Cardiac muscle cell (in vitro differentiated cells and primary cell): ENCODE results near the gene LDLRAD4. TPM values are rescaled to one million over a fixed set of nuclear protein-coding genes. Genes with fewer than 3 reads are reported as not detected.

Experiments used
- DNase-seq, 2 donors: peaks; one replicate each; pipeline versions ENCODE4 v3.0.0 to v3.0.0-alpha.2; 2010 to 2017; ENCODE audit warnings: low read depth in 1 of 2, low spot score in 1 of 2
- H3K27ac ChIP-seq: fragments of 200-600 bp; sonication (generic); 2 replicates; pipeline ENCODE4 v1.5.1; 2016
- H3K27me3 ChIP-seq: fragments of 200-600 bp; sonication (generic); 2 replicates; pipeline ENCODE4 v1.6.0; 2016; ENCODE audit warnings: control low read depth
- H3K36me3 ChIP-seq: fragments of 200-600 bp; sonication (generic); 2 replicates; pipeline ENCODE4 v1.5.1; 2016; ENCODE audit warnings: control low read depth
- H3K4me1 ChIP-seq: fragments of 200-600 bp; sonication (generic); 2 replicates; pipeline ENCODE4 v1.8.1; 2017; ENCODE audit warnings: low read depth, mild to moderate bottlenecking, mixed run types
- H3K4me3 ChIP-seq: fragments of 200-600 bp; sonication (generic); 2 replicates; pipeline ENCODE4 v1.5.1; 2016; ENCODE audit warnings: mild to moderate bottlenecking
- H3K9me3 ChIP-seq: fragments of 200-600 bp; sonication (generic); 2 replicates; pipeline ENCODE4 v1.5.1; 2017; ENCODE audit warnings: low read depth, mild to moderate bottlenecking, control low read depth
- CTCF ChIP-seq: IDR thresholded peaks from 2 replicates; pipeline ENCODE4 v1.5.1; 2012; ENCODE audit warnings: low read depth, mild to moderate bottlenecking, low read length
- polyA plus RNA-seq: library from polyadenylated mRNA; unstranded; fragments of >200 nt; fragmentation: Nextera tagmentation; extraction: Ambion mirVana; gene quantifications from 2 replicates; pipeline ENCODE4 v1.2.1, GENCODE V29; 2016
- total RNA-seq: library from RNA; depleted of rRNA; stranded (reverse); fragments of >200 nt; gene quantifications from 2 replicates; pipeline ENCODE4 v1.2.3, GENCODE V29; 2016

LDLRAD4 gene
- total and polyA plus RNA-seq, 2 experiments from 2014 or later = 10.5 to 11.5 TPM

GRCh38 chr18:13439461-13439860 is 220.9 kb downstream of the LDLRAD4 start:
- H3K27ac ChIP-seq = no peak overlapping the region
- no peaks in the 10 kb centered on the region for H3K36me3 ChIP-seq
- H3K4me3 ChIP-seq = no peak overlapping the region
- no peaks in the 10 kb centered on the region for H3K9me3 ChIP-seq
- DNase-seq = no peak
- no peak for TF ChIP-seq CTCF
- no peaks in the 10 kb centered on the region for H3K27me3 ChIP-seq
- no peaks in the 10 kb centered on the region for H3K4me1 ChIP-seq

- Histone ChIP-seq H3K4me1 (no peaks in the 10 kb centered on the region), H3K27me3 (no peaks in the 10 kb centered on the region), H3K9me3 (no peaks in the 10 kb centered on the region), H3K27ac (no peak overlapping the region), H3K36me3 (no peaks in the 10 kb centered on the region), H3K4me3 (no peak overlapping the region)
- TF ChIP-seq CTCF = no peak
- DNase-seq = no peak
Measured at GRCh38 chr18:13440277-13441248, 222.0 kb downstream of the LDLRAD4 start.

GRCh38 chr18:13441736-13442135 is 223.2 kb downstream of the LDLRAD4 start:
- Histone ChIP-seq H3K4me1 (no peaks in the 10 kb centered on the region), H3K27me3 (no peaks in the 10 kb centered on the region), H3K36me3 (no peaks in the 10 kb centered on the region), H3K27ac (no peak overlapping the region), H3K4me3 (no peak overlapping the region), H3K9me3 (no peaks in the 10 kb centered on the region)
- no peak for TF ChIP-seq CTCF
- no peak for DNase-seq

GRCh38 chr18:13442451-13442850 is 223.9 kb downstream of the LDLRAD4 start:
- H3K27ac ChIP-seq = no peak overlapping the region
- H3K27me3 ChIP-seq = no peaks in the 10 kb centered on the region
- no peak for DNase-seq
- no peak for TF ChIP-seq CTCF
- no peaks in the 10 kb centered on the region for H3K36me3 ChIP-seq
- H3K4me3 ChIP-seq = no peak overlapping the region
- no peaks in the 10 kb centered on the region for H3K9me3 ChIP-seq
- H3K4me1 ChIP-seq = no peaks in the 10 kb centered on the region

- Histone ChIP-seq H3K36me3 (no peaks in the 10 kb centered on the region), H3K9me3 (no peaks in the 10 kb centered on the region), H3K27ac (no peak overlapping the region), H3K27me3 (no peaks in the 10 kb centered on the region), H3K4me1 (peaks cover 5% of the 10 kb centered on the region), H3K4me3 (no peak overlapping the region)
- DNase-seq = no peak
- no peak for TF ChIP-seq CTCF
Measured at GRCh38 chr18:13443552-13443951, 225.0 kb downstream of the LDLRAD4 start.
